Fibroblast of lung (primary cell): ENCODE results near the gene OFD1. TPM values are rescaled to one million over a fixed set of nuclear protein-coding genes. Genes with fewer than 3 reads are reported as not detected.
"Not testable (repeated sequence)": the region's sequence is repeated elsewhere in the genome, so short reads cannot be mapped to it uniquely, and the experiment has no call there.

Experiments used
- DNase-seq, 2 donors: peaks; one replicate each; pipeline versions ENCODE4 v3.0.0 to v3.0.0-alpha.2; 2010; ENCODE audit warnings: low read depth in 2 of 2
- H2AFZ ChIP-seq: 2 replicates; pipeline ENCODE4 v1.5.1; 2012; ENCODE audit warnings: low read length, control low read depth, inconsistent platforms
- H3K27ac ChIP-seq: 2 replicates; pipeline ENCODE4 v1.5.1; 2011; ENCODE audit warnings: low read length, control low read depth; ENCODE audit not compliant: insufficient read depth
- H3K27me3 ChIP-seq: 2 replicates; pipeline ENCODE4 v1.5.1; 2011; ENCODE audit warnings: mild to moderate bottlenecking, low read length; ENCODE audit not compliant: control insufficient read depth, insufficient read depth
- H3K36me3 ChIP-seq: 2 replicates; pipeline ENCODE4 v1.5.1; 2011; ENCODE audit warnings: low read length; ENCODE audit not compliant: control insufficient read depth, insufficient read depth
- H3K4me1 ChIP-seq: 2 replicates; pipeline ENCODE4 v1.5.1; 2011; ENCODE audit warnings: low read length; ENCODE audit not compliant: control insufficient read depth, insufficient read depth; ENCODE audit errors: extremely low read depth
- H3K4me2 ChIP-seq: 2 replicates; pipeline ENCODE4 v1.5.1; 2011; ENCODE audit warnings: low read length, control low read depth; ENCODE audit not compliant: insufficient read depth; ENCODE audit errors: extremely low read depth
- H3K4me3 ChIP-seq, 4 experiments: fragments of 200-600 bp in 1 of 4; sonication (generic) in 1 of 4; replicated peaks in 1 of 4; 2 replicates each; pipeline ENCODE4 v1.5.1; 2011 to 2016; ENCODE audit warnings: low read length in 4 of 4, low read depth in 3 of 4, mild to moderate bottlenecking in 3 of 4, control low read depth in 2 of 4, inconsistent platforms in 1 of 4, mixed read lengths in 1 of 4; ENCODE audit not compliant: insufficient read depth in 1 of 4; ENCODE audit errors: control extremely low read depth in 1 of 4
- H3K79me2 ChIP-seq: 2 replicates; pipeline ENCODE4 v1.5.1; 2012; ENCODE audit warnings: mild to moderate bottlenecking, low read length, inconsistent platforms; ENCODE audit not compliant: control insufficient read depth, insufficient read depth
- H3K9ac ChIP-seq: 2 replicates; pipeline ENCODE4 v1.5.1; 2011; ENCODE audit warnings: mild to moderate bottlenecking, low read length, control low read depth; ENCODE audit not compliant: insufficient read depth
- H3K9me3 ChIP-seq: 2 replicates; pipeline ENCODE4 v1.5.1; 2012; ENCODE audit warnings: low read depth, low read length; ENCODE audit not compliant: control insufficient read depth, insufficient read depth
- H4K20me1 ChIP-seq: 2 replicates; pipeline ENCODE4 v1.5.1; 2011; ENCODE audit warnings: low read length; ENCODE audit not compliant: control insufficient read depth, insufficient read depth; ENCODE audit errors: extremely low read depth
- CTCF ChIP-seq, 2 donors: IDR thresholded peaks in 1 of 2; conservative IDR thresholded peaks in 1 of 2; 1 replicate in 1 of 2; 2 replicates in 1 of 2; pipeline ENCODE4 v1.5.1; 2011 to 2012; ENCODE audit warnings: low read length in 2 of 2, control low read depth in 1 of 2, inconsistent platforms in 1 of 2, low read depth in 1 of 2, mild to moderate bottlenecking in 1 of 2
- EZH2 ChIP-seq: IDR thresholded peaks from 2 replicates; pipeline ENCODE4 v1.5.1; 2012; ENCODE audit warnings: low read length, control low read depth, mild to moderate bottlenecking; ENCODE audit errors: missing control alignments
- polyA plus RNA-seq, 2 donors: library from polyadenylated mRNA; depleted of rRNA in 1 of 2; stranded (reverse) in 1 of 2; unstranded in 1 of 2; fragments of >200 nt; gene quantifications; 2 replicates each; pipeline ENCODE4 v1.2.1, GENCODE V29; 2011 to 2012; ENCODE audit warnings: missing spikeins in 1 of 2
- total RNA-seq: library from RNA; depleted of rRNA; stranded (reverse); fragments of >200 nt; gene quantifications from 2 replicates; pipeline ENCODE4 v1.2.1, GENCODE V29; 2014

Gene OFD1
- total and polyA plus RNA-seq, 2 donors (not counting 1 experiment from before 2014, with no cell fraction given) = 7.6 to 15.5 TPM

GRCh38 chrX:13721371-13721770 lies 13.2 kb upstream of the OFD1 start:
- Histone ChIP-seq H3K9ac (no peak overlapping the region), H3K4me2 (peak overlapping the region; percentile 25), H3K79me2 (peaks cover 18% of the 10 kb centered on the region), H3K4me1 (peaks cover 2% of the 10 kb centered on the region), H2AFZ (no peak overlapping the region), H3K9me3 (no peaks in the 10 kb centered on the region), H4K20me1 (no peaks in the 10 kb centered on the region), H3K27me3 (no peaks in the 10 kb centered on the region), H3K36me3 (no peaks in the 10 kb centered on the region), H3K27ac (peak overlapping the region; percentile 54), H3K4me3 (no peak overlapping the region)
- DNase-seq = peak in 1 of 2 donors; percentile 12
- TF ChIP-seq CTCF (conservative IDR thresholded peaks at IDR 0.05 in 1 of 2, IDR thresholded peaks at IDR 0.05 in 1 of 2; ENCODE audit: low read depth in 1 of 2, low read length in 2 of 2) = no peak
- no peak for TF ChIP-seq EZH2

DNA sequence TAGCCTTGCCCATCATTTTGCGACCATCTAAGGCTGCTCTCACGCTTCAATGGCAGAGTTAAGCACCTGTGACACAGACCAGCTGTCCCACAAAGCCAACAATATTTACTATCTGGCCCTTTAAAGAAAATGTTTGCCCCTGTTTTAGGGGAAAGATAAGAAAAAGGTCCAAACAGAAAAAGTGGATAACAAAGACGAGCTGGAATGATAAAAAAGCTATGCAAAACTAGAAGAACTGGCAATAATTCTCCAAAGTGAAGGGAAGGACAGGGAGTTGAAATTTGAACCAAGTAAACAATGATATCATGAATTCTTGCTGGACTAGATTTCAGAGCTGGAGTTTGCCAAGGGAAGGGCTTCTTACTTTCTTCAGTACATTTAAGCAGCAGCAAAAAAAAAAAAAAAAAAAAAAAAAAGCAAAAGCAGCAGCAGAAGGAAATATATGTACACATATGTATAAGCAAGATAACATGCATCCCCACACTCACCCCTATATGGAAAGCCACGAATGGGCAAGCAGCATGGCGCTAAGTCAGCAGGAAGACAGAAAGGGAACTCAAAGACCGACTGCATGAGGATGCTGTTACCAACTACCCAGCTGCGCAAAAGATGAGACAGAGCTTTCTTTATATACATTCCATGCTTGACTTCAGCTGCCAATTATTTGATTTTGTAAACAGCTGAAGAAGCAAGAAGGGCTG lies 12.6 kb upstream of the OFD1 start:
- peak overlapping the region; percentile 68 for H3K4me2 ChIP-seq
- TF ChIP-seq CTCF (conservative IDR thresholded peaks at IDR 0.05 in 1 of 2, IDR thresholded peaks at IDR 0.05 in 1 of 2; ENCODE audit: low read depth in 1 of 2, low read length in 2 of 2) (no peak), EZH2 (no peak)
- no peaks in the 10 kb centered on the region for H3K36me3 ChIP-seq
- no peak overlapping the region for H2AFZ ChIP-seq
- DNase-seq = peak; percentile 63 to 80
- H3K4me1 ChIP-seq = peaks cover 2% of the 10 kb centered on the region
- no peaks in the 10 kb centered on the region for H4K20me1 ChIP-seq
- no peaks in the 10 kb centered on the region for H3K9me3 ChIP-seq
- no peak overlapping the region for H3K9ac ChIP-seq
- no peaks in the 10 kb centered on the region for H3K27me3 ChIP-seq
- peak overlapping the region in 2 of 4 experiments; percentile 20 to 27 for H3K4me3 ChIP-seq
- peaks cover 18% of the 10 kb centered on the region for H3K79me2 ChIP-seq
- H3K27ac ChIP-seq = peak overlapping the region; percentile 54

- H3K4me3 ChIP-seq, H3K27me3 ChIP-seq, H3K9ac ChIP-seq, H3K4me2 ChIP-seq, H3K36me3 ChIP-seq, H2AFZ ChIP-seq, H3K9me3 ChIP-seq, H3K4me1 ChIP-seq, H4K20me1 ChIP-seq, H3K27ac ChIP-seq, DNase-seq: not testable (repeated sequence)
- peaks cover 18% of the 10 kb centered on the region for H3K79me2 ChIP-seq
Observed at GRCh38 chrX:13724878-13725277, 9.7 kb upstream of the OFD1 start.

DNA sequence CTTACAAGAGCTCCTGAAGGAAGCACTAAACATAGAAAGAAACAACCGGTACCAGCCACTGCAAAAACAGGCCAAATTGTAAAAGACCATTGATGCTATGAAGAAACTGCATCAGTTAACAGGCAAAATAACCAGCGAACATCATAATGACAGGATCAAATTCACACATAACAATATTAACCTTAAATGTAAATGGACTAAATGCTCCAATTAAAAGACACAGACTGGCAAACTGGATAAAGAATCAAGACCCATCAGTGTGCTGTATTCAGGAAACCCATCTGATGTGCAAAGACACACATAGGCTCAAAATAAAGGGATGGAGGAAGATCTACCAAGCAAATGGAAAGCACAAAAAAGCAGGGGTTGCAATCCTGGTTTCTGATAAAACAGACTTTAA lies 8.0 kb upstream of the OFD1 start:
- H3K27ac ChIP-seq, H3K4me1 ChIP-seq, H4K20me1 ChIP-seq, H3K36me3 ChIP-seq, H3K9me3 ChIP-seq, H3K4me3 ChIP-seq, H3K27me3 ChIP-seq, H3K9ac ChIP-seq, DNase-seq, H2AFZ ChIP-seq, H3K4me2 ChIP-seq: not testable (repeated sequence)
- peaks cover 11% of the 10 kb centered on the region for H3K79me2 ChIP-seq

DNA sequence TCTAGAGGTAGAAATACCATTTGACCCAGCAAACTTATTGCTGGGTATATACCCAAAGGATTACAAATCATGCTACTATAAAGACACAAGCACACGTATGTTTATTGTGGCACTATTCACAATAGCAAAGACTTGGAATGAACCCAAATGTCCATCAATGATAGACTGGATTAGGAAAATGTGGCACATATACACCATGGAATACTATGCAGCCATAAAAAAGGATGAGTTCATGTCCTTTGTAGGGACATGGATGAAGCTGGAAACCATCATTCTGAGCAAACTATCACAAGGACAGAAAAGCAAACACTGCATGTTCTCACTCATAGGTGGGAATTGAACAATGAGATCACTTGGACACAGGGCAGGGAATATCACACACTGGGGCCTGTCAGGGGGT lies 4.0 kb upstream of the OFD1 start:
- not testable (repeated sequence) for H3K9me3 ChIP-seq, H4K20me1 ChIP-seq, DNase-seq, H3K4me2 ChIP-seq, H3K27me3 ChIP-seq, H3K27ac ChIP-seq, H3K36me3 ChIP-seq, H3K4me1 ChIP-seq, H2AFZ ChIP-seq, H3K9ac ChIP-seq, H3K4me3 ChIP-seq
- H3K79me2 ChIP-seq = peaks cover 23% of the 10 kb centered on the region
